ENCODE measurements around the gene TOMM20L. TPM values are rescaled to one million over a fixed set of nuclear protein-coding genes. Genes with fewer than 3 reads are reported as not detected.

TOMM20L gene
- total RNA-seq (2022; extraction: Qiagen RNA extraction) = not detected in 5 replicates

DNA sequence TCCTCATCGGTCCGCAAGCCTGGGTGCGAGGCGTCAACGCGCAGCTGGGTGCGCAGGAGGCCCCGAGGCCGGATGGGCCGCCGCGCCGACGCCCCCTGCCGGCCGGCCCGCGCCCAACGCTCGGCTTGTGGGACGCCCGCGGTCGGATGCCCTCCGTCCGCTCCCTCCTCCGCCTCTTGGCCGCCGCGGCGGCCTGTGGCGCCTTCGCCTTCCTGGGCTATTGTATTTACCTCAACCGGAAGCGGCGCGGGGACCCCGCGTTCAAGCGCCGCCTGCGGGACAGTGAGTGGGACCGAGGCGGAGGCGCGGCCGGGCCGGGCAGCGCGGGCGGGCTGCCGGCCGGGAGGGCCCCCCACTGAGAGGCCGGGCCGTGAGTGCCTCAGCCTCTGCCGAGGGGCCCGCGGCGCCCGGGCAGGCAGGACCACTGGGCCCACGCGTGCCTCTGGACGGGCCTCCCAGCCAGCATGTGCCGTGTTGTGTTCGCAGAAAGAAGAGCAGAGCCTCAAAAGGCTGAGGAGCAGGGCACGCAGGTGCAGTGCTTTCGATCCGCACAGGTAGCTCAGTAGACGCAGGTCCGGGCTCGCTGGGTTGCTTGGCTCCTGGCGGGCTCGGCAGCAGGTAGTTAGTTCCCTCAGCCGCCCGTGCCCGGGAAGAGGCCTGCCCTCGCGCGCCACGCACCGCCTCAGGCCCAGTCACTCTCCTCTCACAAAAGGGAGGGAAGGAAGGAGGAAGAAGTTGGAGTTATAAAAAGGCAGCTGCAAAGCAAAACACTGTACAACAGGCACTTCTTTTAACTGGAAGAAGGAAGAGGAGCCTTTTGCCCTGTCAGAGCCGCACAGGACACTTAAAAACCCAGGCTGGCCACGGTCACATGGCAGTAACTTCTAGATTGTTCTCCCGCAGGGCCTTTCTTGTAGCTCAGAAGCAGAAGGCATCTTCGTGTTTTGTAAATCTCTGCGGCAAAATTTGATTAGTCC lies at the start of gene TOMM20L:
Gene TOMM20L (plus strand): TSS at position 119 of the 977 bp plus-strand sequence. CDS start 28 bp downstream, at position 147.

DNA sequence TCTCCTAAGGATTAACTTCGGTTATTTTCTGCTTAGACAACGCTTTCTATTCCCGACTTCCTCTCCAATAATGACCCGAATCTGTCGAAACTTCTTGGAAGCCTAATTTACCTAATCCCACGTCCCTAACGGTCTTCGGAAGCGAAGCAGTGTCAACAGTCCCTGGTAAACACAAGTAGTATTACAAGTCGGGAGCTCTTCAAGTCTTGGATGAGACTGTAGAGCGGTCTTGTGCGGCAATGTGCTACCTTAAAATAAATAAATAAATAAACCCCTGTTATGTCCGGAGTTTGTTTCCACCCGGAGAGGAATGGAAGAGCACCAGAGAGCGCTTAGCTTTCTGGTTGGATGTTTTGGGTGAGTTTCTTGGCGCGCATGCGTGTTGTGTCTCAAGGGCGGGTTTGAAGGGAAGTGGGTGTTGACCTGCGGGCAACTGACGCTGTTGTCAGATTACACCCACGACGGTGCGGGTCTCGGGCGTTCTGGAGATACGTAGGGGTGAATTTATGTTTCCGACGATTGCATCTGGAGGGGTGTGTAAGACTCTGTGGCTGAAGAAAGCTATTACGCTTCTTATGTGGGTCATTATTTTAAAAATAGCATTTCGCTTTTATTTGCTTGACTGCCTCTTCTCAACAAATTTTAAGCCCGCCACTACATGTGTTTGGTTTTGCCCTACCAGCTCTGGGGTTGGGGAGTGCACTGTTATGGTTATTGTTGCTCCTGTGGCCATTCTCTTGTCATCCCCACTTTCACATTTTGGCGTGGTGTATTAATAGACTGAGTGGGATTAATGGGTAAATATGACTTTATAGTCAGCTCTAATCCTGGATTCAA lies 31.8 kb downstream of the TOMM20L start, which contains the start of the genes KIAA0586 and TIMM9:
Gene KIAA0586 (plus strand): TSS at position 439 of the 837 bp plus-strand sequence. CDS start 546 bp downstream, outside the sequence.
Gene TIMM9 (minus strand): TSS at position 251 of the 837 bp plus-strand sequence. CDS start 15,586 bp downstream, outside the sequence.

Other genes with a start within 250 kb of the TOMM20L start
- gene ARMH4, start 243.7 kb upstream of the TOMM20L start, total RNA-seq (2022; extraction: Qiagen RNA extraction) = 0.55 to 0.84 TPM (median 0.69 TPM) in 5 replicates
- 42.3 to 54.2 TPM (median 49.7 TPM) in 5 replicates for gene ACTR10, start 195.8 kb upstream of the TOMM20L start, total RNA-seq (2022; extraction: Qiagen RNA extraction)
- gene PSMA3, start 151.1 kb upstream of the TOMM20L start, total RNA-seq (2022; extraction: Qiagen RNA extraction) = 184 to 274 TPM (median 186 TPM) in 5 replicates
- gene ARID4A, start 97.4 kb upstream of the TOMM20L start, total RNA-seq (2022; extraction: Qiagen RNA extraction) = 3.6 to 6.5 TPM (median 5.6 TPM) in 5 replicates
- gene TIMM9, start 31.6 kb downstream of the TOMM20L start, total RNA-seq (2022; extraction: Qiagen RNA extraction) = 60.7 to 98.4 TPM (median 66.0 TPM) in 5 replicates
- gene KIAA0586, start 31.8 kb downstream of the TOMM20L start, total RNA-seq (2022; extraction: Qiagen RNA extraction) = 8.2 to 11.5 TPM (median 9.4 TPM) in 5 replicates
- gene DACT1, start 242.0 kb downstream of the TOMM20L start, total RNA-seq (2022; extraction: Qiagen RNA extraction) = 0.50 to 0.65 TPM (median 0.59 TPM) in 5 replicates

Data from A549 treated with CORT108297 at 1 μM for 4 hours (cell line).